Ishikawa (cell line): ENCODE results near the gene SMU1.

Experiments used
- CREB1 ChIP-seq: IDR thresholded peaks from 2 replicates; pipeline ENCODE4 v1.6.1; 2012; ENCODE audit warnings: low read depth
- EP300 ChIP-seq: IDR thresholded peaks from 2 replicates; pipeline ENCODE4 v1.6.1; 2012; ENCODE audit warnings: borderline replicate concordance
- TEAD4 ChIP-seq: IDR thresholded peaks from 2 replicates; pipeline ENCODE4 v1.6.1; 2012
- ZBTB7A ChIP-seq: IDR thresholded peaks from 2 replicates; pipeline ENCODE4 v1.6.1; 2012; ENCODE audit warnings: low read depth
- TF ChIP-seq, protein P1 (sequence below): IDR thresholded peaks from 2 replicates; pipeline ENCODE4 v1.6.1; 2012; ENCODE audit warnings: low read depth, mild to moderate bottlenecking

DNA sequence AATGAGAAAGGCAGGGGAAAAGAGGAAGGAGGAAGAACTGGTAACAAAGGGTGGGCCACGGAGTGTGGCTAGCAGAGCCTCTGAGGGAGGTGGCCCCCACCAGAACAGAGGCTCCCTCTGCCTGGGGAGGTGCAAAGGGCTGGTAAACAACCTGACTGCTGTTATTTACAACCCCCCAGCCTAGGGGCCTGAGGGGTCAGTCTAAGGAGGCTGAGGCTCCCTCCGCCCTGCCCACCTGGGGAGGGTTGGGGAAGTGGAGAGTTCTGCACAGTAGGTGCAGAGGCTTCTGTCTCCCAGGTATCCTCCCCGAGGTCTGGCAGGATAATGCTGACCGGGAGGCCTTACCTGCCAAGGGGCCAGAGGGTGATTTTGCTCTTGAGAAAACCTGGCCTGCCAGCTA lies 35.6 kb upstream of the SMU1 start:
- TF ChIP-seq, protein P1, sequence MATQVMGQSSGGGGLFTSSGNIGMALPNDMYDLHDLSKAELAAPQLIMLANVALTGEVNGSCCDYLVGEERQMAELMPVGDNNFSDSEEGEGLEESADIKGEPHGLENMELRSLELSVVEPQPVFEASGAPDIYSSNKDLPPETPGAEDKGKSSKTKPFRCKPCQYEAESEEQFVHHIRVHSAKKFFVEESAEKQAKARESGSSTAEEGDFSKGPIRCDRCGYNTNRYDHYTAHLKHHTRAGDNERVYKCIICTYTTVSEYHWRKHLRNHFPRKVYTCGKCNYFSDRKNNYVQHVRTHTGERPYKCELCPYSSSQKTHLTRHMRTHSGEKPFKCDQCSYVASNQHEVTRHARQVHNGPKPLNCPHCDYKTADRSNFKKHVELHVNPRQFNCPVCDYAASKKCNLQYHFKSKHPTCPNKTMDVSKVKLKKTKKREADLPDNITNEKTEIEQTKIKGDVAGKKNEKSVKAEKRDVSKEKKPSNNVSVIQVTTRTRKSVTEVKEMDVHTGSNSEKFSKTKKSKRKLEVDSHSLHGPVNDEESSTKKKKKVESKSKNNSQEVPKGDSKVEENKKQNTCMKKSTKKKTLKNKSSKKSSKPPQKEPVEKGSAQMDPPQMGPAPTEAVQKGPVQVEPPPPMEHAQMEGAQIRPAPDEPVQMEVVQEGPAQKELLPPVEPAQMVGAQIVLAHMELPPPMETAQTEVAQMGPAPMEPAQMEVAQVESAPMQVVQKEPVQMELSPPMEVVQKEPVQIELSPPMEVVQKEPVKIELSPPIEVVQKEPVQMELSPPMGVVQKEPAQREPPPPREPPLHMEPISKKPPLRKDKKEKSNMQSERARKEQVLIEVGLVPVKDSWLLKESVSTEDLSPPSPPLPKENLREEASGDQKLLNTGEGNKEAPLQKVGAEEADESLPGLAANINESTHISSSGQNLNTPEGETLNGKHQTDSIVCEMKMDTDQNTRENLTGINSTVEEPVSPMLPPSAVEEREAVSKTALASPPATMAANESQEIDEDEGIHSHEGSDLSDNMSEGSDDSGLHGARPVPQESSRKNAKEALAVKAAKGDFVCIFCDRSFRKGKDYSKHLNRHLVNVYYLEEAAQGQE, result no peak
- TF ChIP-seq CREB1 (no peak), EP300 (no peak), ZBTB7A (no peak), TEAD4 (no peak)
